ENCODE results near the gene GPR37.

The GPR37 gene

GRCh38 chr7:124779620-124780019 is 14.0 kb upstream of the GPR37 start:
- no peak for TF ChIP-seq CSDC2 (CRISPR knock-in tag; IDR thresholded peaks at IDR 0.05)
- TF ChIP-seq BACH2 (CRISPR knock-in tag; IDR thresholded peaks at IDR 0.05; ENCODE audit: borderline replicate concordance), result no peak
- TF ChIP-seq, protein P1, sequence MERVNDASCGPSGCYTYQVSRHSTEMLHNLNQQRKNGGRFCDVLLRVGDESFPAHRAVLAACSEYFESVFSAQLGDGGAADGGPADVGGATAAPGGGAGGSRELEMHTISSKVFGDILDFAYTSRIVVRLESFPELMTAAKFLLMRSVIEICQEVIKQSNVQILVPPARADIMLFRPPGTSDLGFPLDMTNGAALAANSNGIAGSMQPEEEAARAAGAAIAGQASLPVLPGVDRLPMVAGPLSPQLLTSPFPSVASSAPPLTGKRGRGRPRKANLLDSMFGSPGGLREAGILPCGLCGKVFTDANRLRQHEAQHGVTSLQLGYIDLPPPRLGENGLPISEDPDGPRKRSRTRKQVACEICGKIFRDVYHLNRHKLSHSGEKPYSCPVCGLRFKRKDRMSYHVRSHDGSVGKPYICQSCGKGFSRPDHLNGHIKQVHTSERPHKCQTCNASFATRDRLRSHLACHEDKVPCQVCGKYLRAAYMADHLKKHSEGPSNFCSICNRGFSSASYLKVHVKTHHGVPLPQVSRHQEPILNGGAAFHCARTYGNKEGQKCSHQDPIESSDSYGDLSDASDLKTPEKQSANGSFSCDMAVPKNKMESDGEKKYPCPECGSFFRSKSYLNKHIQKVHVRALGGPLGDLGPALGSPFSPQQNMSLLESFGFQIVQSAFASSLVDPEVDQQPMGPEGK (CRISPR knock-in tag; IDR thresholded peaks at IDR 0.05; ENCODE audit: borderline replicate concordance), result no peak
- TF ChIP-seq CREB5 (CRISPR knock-in tag; IDR thresholded peaks at IDR 0.05; ENCODE audit: low read depth), result no peak
- no peak for ATAC-seq

- no peak for TF ChIP-seq ARNTL (CRISPR knock-in tag; IDR thresholded peaks at IDR 0.05; ENCODE audit: borderline replicate concordance, low read depth)
- no peak for TF ChIP-seq ZNF565 (CRISPR knock-in tag; conservative IDR thresholded peaks at IDR 0.05; ENCODE audit: low read depth)
- TF ChIP-seq OSR1 (CRISPR knock-in tag; IDR thresholded peaks at IDR 0.05), result no peak
- TF ChIP-seq CSDC2 (CRISPR knock-in tag; IDR thresholded peaks at IDR 0.05), result no peak
- TF ChIP-seq ZNF70 (CRISPR knock-in tag; IDR thresholded peaks at IDR 0.05), result no peak
- TF ChIP-seq ZNF8 (CRISPR knock-in tag; IDR thresholded peaks at IDR 0.05), result no peak
- no peak for TF ChIP-seq ZFP30 (CRISPR knock-in tag; IDR thresholded peaks at IDR 0.05)
- no peak for TF ChIP-seq ESRRG (CRISPR knock-in tag; IDR thresholded peaks at IDR 0.05)
- no peak for TF ChIP-seq RARB (CRISPR knock-in tag; IDR thresholded peaks at IDR 0.05)
- no peak for TF ChIP-seq ZC3H10 (CRISPR knock-in tag; IDR thresholded peaks at IDR 0.05)
- TF ChIP-seq TSHZ2 (CRISPR knock-in tag; IDR thresholded peaks at IDR 0.05), result no peak
- TF ChIP-seq SNAI2 (CRISPR knock-in tag; IDR thresholded peaks at IDR 0.05), result no peak
- TF ChIP-seq, protein P1 (CRISPR knock-in tag; IDR thresholded peaks at IDR 0.05; ENCODE audit: borderline replicate concordance), result no peak
- no peak for TF ChIP-seq GLIS3 (CRISPR knock-in tag; IDR thresholded peaks at IDR 0.05)
- no peak for TF ChIP-seq CREB5 (CRISPR knock-in tag; IDR thresholded peaks at IDR 0.05; ENCODE audit: low read depth)
- no peak for TF ChIP-seq PPARA (CRISPR knock-in tag; IDR thresholded peaks at IDR 0.05; ENCODE audit: borderline replicate concordance)
- no peak for ATAC-seq
Observed at GRCh38 chr7:124779194-124779593, 13.6 kb upstream of the GPR37 start.

DNA sequence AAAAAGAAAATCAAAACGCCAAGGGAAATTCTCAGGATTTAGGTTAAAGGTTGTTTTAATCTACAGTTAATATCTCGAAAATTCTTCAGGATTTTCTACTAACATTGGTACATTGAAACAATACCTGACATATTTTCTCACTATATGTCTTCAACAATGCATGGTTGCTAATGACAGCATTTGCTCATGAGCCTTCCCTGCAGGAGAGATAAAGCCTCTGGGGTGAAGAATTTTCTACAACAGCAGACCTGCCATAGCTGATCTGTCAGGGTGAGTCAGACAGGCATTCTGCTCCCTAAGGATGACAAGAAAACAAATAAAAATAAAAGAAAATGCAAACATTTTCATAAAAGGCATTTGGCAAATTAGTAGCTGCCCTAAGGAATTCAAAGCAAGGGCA is 11.7 kb upstream of the GPR37 start:
- no peak for ATAC-seq
- TF ChIP-seq RARB (CRISPR knock-in tag; IDR thresholded peaks at IDR 0.05) (no peak), OSR1 (CRISPR knock-in tag; IDR thresholded peaks at IDR 0.05) (no peak), ZFP3 (CRISPR knock-in tag; IDR thresholded peaks at IDR 0.05) (no peak), ISL1 (CRISPR knock-in tag; IDR thresholded peaks at IDR 0.05) (no peak), CREB5 (CRISPR knock-in tag; IDR thresholded peaks at IDR 0.05; ENCODE audit: low read depth) (no peak), BACH2 (CRISPR knock-in tag; IDR thresholded peaks at IDR 0.05; ENCODE audit: borderline replicate concordance) (no peak), ARNTL (CRISPR knock-in tag; IDR thresholded peaks at IDR 0.05; ENCODE audit: borderline replicate concordance, low read depth) (no peak), ZNF8 (CRISPR knock-in tag; IDR thresholded peaks at IDR 0.05) (no peak), ZFP30 (CRISPR knock-in tag; IDR thresholded peaks at IDR 0.05) (no peak), TSHZ2 (CRISPR knock-in tag; IDR thresholded peaks at IDR 0.05) (no peak)
- TF ChIP-seq, protein P1 (CRISPR knock-in tag; IDR thresholded peaks at IDR 0.05; ENCODE audit: borderline replicate concordance), result no peak
- TF ChIP-seq, protein P2, sequence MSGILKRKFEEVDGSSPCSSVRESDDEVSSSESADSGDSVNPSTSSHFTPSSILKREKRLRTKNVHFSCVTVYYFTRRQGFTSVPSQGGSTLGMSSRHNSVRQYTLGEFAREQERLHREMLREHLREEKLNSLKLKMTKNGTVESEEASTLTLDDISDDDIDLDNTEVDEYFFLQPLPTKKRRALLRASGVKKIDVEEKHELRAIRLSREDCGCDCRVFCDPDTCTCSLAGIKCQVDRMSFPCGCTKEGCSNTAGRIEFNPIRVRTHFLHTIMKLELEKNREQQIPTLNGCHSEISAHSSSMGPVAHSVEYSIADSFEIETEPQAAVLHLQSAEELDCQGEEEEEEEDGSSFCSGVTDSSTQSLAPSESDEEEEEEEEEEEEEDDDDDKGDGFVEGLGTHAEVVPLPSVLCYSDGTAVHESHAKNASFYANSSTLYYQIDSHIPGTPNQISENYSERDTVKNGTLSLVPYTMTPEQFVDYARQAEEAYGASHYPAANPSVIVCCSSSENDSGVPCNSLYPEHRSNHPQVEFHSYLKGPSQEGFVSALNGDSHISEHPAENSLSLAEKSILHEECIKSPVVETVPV (CRISPR knock-in tag; IDR thresholded peaks at IDR 0.05), result no peak
